HG03342 (cell line): ENCODE data around the gene PPFIBP2.

Experiments used
- ATAC-seq: cut with Tn5 transposase; IDR thresholded peaks from one replicate; pipeline ENCODE4 v1.9.1; 2021; ENCODE audit warnings: mild to moderate bottlenecking, moderate library complexity; ENCODE audit not compliant: unreplicated experiment

The PPFIBP2 gene

DNA sequence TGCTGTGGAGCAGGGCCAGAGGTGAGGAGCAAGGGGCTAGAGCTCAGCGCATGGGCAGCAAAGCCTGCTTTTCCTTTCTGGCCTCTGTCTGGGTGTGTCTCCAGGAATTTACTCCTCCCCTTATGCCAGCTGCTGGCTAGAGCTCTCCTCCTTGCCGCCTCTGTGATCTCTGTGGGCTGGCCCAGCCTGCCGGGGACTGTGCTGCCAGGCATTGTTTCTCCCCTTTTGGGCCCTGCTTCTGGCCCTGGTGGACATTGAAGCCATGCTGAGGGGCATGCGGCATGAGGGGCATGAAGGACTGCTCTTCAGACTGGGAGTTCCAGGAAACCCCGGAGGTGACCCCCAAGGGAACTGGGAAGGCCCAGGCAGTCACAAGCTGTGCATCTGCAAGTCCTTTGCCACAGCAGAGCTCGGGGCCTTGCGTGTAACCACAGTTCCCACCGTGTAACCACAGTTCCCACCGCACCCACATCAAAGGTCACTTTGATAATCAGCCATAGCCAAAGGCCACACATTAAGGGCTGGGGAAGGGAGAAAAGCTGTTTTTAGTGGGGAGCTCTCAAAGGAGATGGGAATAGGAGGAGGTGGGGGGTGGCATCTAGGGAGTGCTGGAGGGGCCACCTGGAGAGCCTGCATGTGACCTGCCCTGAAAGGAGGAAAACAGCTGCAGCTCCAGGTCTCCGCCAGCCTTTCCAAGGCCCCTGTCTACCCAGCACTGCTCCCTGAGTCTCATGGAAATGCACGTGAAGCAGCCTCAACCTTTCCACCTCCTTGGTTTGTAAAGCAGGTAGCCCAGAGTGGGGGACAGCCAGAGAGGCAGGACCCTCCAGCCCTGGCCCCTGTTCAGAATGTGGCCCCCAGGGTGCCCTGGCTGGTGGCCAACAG is 62.3 kb downstream of the PPFIBP2 start:
- ATAC-seq: no peak

DNA sequence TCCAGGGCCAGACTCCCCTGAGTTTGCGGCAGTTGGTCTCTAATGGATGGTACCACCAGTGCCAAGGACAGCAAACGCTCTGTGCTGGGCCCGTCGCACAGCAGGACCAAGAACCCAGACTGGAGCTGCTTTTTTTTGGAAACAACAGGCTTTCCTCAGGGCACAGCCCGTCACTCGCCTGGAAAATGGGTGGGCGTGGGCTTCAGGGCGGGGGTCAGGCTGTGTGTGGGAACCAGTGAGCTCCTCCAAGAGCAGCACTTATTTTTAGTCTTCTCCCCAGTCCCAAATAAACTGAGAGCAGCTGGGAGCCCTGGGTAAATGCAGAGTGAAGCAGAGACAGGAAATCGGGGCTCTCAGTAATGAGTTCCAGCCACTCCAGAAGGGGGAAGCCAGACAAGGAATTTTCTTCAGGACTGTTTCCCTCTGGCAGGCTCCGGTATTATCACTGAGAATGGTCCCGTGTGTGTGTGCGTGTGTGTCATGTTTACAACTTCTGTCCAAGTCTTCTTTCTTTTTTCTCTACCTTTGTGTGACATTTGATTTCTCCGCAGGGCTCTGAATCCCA is 63.0 kb downstream of the PPFIBP2 start:
- ATAC-seq: no peak

DNA sequence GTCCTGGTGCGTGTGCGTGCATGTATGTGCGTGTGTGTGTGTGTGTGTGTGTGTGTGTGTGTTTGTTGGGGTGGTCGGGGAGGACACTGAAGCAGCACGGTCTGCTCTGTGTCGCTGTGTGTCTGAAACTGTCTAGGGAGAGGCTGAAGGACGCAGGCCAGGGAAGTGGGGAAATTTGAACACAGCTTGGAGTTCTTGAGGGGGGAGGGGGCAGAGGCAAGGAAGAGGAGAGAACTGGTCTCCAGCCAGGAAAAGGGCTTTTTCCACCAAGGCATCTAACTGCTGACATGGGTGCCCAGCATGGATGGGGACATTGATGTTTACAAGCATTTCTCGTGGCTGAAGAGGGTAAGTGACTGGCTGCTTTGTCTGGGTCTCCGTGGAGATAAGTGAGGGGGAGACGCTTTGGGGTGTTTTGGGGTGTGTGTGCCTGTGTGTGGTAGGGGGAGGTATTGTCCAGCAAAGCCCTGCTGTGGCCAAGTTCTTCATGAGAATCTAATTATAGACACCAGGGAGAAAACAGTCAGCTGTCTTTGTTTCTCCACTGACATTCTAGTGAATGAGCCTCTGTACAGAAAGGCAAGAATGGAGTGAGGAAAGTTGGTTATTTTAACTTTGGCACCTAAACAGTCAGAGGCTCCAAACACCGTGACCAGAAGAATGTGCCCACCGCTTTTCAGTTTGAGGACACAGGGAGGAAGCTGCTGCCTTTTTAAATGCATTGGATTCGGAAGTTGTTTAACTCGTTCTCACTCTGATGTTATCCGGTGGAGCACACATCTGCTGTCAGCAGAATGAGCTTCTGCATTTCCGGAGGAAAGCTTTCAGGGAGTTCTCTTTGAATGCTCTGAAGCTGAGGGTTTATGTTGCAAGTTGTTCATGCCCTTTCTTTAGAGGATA is 63.7 kb downstream of the PPFIBP2 start:
- ATAC-seq: no peak

DNA sequence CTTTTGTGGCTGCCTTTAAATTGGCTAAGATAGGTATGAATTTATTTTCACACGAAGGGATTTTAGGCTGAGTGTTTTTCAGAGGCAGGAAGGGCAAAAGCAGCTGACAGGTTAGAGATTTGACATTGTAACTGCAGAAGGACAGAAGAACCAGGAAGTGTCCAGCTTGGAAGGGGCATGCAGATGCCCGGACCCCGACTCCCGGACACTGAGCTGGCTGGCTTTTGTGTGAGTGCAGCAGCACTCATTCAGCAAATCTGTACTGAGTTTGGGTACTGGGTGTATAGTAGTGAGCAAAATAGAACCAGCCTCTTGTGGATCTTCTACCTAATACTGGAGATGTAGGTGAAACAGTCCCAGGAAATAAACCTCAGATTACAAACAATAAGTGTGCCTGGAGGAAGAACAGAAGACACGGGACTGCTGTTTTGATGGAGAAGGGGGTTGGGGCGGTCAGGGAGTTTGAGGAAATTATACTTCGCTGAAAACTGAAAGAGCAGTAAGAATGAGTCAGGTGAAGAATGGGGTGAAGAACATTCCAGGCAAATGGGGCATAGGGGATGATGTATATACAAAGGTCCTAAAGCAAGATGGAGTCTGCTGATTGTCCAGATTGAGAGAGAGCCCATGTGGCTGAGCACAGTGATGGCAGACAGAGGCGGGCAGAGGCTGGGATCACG is 64.6 kb downstream of the PPFIBP2 start:
- ATAC-seq: no peak

DNA sequence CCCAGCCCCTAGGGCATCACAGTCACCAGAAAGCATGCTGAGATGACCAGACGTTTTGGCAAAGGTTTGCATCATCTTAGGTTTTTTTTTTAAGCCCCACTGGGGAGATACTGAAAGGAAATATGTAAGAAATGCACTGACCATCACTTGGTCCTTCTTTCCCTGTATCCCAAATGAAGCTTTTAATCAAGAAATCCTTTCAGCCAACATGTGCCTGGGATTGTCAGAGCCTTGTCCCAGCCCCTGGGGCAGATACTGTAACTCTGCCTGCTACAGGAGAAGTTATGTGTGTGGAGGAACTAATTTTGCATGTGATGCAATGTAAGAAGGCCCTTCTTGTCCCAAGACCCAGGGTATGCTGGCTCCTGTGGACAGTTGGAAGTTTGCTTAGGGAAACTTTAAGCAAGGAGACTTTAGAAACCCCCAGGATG is 65.6 kb downstream of the PPFIBP2 start:
- ATAC-seq: no peak

DNA sequence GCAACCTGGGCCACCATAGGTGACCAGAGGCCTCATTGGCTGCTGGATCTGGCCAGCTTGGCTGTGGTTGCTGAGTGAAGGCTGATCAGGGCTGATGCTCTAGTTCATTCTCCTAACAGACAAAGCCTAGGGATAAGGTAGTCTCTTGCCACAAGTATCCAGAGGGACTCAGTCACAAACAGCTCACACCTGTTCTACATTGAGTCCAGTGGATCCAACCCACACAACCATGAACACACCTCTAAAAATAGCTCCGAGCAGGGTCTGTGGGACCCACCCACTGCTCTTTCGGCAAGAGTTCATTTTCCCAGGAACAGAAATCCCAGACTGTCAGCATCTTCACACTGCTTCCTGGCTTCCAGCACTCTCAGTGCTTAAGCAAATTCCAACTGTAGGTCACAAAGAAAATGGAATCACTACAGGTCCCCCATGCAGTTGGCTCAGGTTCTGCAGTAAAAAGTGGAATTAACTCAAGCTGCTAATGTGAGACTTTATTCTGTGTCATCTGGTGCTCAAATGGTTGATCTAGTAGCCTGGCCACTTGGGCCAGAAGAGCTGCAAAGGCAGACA is 67.3 kb downstream of the PPFIBP2 start:
- no peak for ATAC-seq

DNA sequence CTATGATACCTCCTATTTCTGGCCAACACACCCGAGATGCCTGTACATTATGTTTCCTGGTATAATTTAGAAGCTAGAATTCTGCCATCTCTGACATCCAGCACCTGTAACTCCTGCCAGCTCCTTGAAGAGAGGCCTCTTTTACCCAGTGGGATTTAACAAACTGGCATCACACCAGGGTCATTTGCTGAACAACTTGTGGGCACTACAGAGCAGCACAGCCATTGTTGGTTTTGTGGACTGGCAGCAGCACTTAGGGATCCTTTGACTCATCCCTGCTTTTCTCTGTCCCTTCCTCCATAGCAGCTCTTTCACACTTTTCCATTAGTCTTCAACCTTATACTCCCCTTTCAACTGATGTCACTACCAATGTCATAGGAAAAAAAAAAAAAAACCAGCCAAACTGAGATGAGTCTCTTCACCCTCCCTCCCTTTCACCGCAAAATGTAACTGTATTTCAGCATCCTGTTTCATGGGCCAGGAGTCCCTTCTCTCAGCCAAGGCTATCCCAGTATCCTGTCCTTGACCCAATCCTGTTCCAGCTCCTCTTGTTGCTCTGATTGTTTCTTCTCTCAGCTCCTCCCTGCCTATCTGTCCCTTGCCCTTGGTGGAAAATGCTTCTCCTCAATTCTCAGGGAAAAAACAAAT is 68.7 kb downstream of the PPFIBP2 start:
- ATAC-seq: no peak

DNA sequence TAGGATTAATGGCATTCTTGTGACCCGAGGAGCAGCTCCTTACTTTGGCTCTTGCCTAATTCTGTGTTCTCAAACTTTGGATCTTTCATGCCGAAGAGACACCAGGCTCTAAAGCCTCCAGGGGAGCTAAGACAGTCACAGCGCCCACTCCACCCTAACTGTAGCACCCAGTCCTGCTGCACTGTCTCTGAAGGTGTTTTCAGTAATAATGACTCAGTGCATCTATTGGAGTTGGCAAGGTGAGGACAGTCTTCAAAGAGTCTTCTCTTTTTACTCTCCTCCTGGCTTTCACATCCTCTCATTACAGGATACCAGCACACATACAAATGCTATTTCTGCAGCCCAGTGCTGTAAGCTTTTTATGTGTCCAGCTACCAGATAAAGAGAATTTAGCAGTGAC is 69.4 kb downstream of the PPFIBP2 start:
- ATAC-seq: no peak

DNA sequence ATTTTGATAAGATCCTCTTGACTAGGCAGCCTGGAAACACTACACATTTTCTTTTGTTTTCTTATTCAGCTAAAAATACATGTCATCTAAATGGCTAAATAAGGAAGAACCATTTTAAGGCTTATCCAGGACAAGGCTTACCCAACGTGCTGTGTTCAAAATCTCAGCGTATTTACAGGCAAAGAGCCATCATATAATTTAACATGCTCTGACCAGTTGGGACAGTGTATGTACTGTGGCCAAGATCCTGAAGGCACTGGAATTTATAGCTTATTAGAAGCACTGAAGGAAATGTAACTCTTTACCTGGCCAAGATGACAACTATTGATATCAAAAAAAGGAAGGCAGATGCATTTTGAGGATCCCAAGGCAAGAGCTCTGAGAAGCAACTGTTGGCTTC is 71.1 kb downstream of the PPFIBP2 start:
- ATAC-seq: no peak

DNA sequence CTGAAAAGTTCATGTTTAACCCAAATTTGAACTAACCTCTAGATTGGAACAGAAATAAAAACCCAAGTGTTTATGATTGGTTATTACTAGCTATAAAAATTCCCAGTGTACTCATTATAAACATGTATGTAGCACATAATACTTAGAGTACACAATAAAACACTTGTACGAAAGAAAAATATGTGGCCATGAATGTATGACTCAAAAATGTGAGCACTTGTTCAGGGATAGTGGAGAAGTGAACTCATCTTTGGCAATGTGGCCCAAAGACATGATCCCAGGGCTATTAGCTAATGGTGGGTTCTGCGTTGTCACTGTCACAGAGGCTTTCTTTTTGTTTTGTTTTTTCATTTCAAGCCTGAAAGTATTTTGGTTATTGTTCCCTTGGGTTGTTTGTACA is 72.0 kb downstream of the PPFIBP2 start:
- no peak for ATAC-seq

DNA sequence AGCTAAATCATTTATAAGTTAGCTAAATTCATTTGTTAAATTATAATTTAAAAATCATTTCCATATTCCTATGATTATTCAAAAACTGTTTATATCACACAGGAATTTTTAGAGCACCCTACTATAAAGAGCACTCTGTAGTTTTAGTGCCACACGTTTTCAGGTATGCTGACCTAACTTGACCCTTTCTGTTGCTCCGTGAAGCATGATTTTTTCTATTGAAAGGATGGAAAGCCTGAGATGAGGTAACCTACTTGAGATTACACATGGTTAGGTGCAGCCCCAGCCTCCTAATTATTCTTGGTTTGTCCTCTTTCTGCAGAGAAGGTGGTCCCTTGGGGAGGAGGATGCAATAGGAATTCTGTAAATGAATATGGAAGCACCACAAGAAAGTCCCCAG is 72.6 kb downstream of the PPFIBP2 start:
- ATAC-seq: no peak

DNA sequence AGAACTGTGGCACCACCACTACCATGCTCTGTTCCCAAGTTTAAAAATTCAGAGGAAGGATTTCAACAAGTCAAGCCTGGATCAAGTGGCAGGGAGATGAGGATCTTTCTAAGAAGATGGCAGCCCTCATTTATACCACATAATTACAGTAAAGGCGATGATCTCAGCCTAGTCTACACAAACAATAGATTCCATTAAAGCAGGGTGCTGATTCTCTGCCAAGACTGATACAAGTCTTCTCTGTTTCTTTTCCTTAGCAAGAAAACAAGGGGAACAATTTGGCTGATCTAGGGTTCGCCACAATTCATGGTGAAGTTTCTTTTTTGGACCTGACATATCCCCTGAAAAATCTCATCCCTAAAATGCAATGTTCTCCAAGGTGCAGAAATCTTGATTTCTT is 73.9 kb downstream of the PPFIBP2 start:
- ATAC-seq: no peak

DNA sequence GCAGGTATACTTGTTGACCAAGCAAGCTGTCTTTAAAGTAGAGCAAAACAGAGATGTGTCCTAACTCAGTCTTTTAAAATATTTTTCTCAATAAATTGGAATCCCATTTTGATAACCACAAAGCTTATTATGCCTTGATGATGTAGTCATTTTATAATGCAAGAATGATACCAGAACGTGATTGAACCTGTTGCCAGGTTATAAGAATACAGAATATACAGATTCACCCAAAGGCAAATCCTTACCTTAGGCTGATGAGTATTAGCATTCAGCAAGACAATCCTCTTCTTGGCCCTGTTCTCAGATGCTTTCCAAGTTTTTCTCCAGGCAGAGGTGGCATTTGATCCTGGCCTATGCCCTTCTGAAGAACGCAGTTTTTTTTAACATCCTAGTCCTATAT is 76.1 kb downstream of the PPFIBP2 start:
- no peak for ATAC-seq

DNA sequence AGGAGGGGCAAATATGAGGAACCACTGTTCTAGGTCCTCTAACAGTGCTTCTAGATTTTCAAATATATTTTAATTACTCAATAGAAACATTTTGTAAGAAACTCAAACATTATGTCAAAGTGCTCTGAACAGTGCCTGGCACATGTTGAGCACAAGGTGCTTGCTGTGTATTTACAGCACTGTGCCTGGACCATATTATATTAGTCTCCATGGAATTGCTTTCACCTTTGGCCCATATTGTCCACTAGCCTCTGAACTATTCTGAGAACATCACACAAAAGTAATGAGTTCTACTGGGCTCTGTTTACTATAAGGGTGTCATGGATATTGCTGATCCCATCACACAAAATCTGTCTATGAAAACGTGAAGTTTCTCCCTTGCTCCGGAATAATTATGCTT is 76.7 kb downstream of the PPFIBP2 start:
- no peak for ATAC-seq

DNA sequence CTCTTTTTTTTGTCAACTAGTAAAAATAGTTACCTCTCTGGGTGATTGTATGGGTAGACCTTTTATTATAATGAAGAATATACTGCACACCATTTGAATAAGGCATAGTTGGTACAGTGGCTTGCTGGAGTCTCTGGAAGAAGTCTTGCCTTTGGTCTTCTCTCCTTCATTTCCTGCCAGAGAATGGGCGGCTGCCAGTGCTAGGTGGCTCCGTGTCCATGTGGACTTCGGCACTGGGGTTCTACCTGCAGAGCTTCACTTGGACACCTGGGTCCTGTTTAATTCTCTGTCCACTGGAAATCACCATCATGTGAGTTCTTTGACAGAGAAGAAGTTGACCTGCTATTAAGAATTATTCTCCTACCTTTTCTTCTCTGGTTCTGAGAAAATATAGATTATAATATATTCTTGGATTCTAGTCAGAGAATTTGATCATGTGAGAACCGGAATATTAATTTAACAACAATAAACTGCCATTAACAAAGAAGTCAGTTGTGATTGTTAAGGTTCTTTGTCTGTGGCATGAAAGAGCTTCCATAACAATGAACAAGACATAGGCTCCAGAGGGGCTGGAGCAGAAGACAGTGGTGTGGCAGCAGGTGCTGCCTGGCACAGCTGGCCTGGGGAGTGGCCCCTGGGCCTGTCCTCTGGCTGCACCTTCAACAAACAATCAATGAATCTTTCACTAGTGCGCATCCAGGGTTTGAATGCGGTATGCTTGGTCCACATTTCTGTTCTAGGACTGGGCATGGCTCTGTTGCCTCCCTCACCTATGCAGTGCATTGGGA is 77.5 kb downstream of the PPFIBP2 start:
- no peak for ATAC-seq

DNA sequence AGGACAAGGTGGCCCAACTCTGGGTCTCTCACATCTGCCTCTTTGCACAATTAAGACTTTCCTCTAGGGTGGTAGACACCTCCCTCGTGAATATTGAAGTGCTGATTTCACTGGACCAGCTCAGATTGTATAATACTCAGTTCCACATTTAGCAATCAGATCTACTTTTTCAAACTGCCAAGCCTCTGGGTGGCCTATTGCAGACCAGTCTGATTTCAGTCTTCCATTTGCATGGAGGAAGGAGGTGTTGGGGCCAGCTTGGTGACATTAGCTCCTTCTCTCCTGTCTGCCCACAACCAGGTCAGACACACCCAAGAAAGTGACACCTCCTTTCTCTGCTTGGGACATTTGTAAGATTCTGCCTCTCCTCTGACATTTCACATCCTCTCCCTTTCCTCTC is 78.2 kb downstream of the PPFIBP2 start:
- peak; percentile 62 for ATAC-seq

DNA sequence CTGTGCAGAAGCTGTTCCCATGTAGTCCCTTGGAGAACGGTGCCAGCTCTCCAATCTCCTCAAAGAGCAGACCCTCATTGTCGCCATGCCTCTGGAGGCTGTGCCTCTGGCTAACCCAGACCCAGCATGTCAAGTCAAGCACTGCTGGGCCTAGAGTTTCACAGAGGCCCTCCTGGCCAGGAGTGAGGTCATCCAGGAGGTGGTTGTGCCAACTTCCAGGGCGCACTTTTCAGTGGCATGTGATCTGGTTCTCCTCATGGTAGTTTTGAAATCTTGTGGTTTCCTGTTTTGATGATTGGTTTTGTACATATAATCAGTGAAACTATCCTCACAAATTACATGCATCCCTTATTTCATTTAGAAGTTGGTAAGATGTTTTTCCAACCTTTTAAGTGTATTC is 78.9 kb downstream of the PPFIBP2 start:
- no peak for ATAC-seq

DNA sequence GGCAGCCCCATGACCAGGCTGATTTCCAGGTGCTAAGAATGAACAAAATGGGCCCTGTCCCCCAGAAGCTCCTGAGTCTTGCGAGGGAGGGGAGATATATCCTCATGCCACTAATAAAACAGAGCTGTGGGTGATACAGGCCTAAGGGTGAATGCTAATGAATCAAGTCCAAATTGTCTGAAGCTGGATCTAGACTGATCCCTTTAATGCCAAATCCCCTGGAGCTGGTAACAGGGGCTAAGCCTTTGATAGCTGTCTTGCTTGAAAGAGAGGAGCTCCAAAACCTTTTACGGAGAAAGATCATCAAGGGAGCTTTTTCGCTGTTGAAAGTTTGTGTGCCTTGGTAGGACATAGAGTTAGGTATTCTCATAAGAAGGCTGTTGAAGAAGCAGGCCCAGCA is 79.7 kb downstream of the PPFIBP2 start:
- ATAC-seq: no peak
